ENCODE results near the gene ALK.

Gene ALK

GRCh38 chr2:29504746-29505145 lies 416.6 kb downstream of the ALK start:
- Histone ChIP-seq H3F3A (ENCODE audit: insufficient read depth, low read length) (no peaks in the 10 kb centered on the region), H2AFZ (ENCODE audit: low read length) (no peak overlapping the region), H3K4me1 (ENCODE audit: low read length) (no peaks in the 10 kb centered on the region), H3K4me3 (ENCODE audit: low read length) (no peak overlapping the region), H3K9me2 (replicated peaks; ENCODE audit: insufficient read depth, low read length) (no peaks in the 10 kb centered on the region), H3K27me3 (replicated peaks; ENCODE audit: insufficient read depth, low read length) (no peaks in the 10 kb centered on the region), H3K9me3 (replicated peaks; ENCODE audit: insufficient read depth, low read length) (no peaks in the 10 kb centered on the region), H3K9ac (ENCODE audit: low read length) (no peak overlapping the region), H3K79me2 (ENCODE audit: low read length) (no peaks in the 10 kb centered on the region), H3K27ac (ENCODE audit: low read length) (no peak overlapping the region), H3K36me3 (replicated peaks; ENCODE audit: insufficient read depth, low read length) (no peaks in the 10 kb centered on the region), H3K4me2 (ENCODE audit: low read depth, low read length) (no peak overlapping the region), H4K20me1 (ENCODE audit: insufficient read depth, low read length) (no peaks in the 10 kb centered on the region)
- TF ChIP-seq CTCF (IDR thresholded peaks at IDR 0.05; ENCODE audit: low read length) (no peak), EZH2 (optimal IDR thresholded peaks at IDR 0.05; ENCODE audit: low read depth, low read length) (no peak)
- DNase-seq = no peak

- Histone ChIP-seq H3K4me3 (ENCODE audit: low read length) (no peak overlapping the region), H3K4me1 (ENCODE audit: low read length) (no peaks in the 10 kb centered on the region), H3K27ac (ENCODE audit: low read length) (no peak overlapping the region), H3K79me2 (ENCODE audit: low read length) (no peaks in the 10 kb centered on the region), H2AFZ (ENCODE audit: low read length) (no peak overlapping the region), H3K9me3 (replicated peaks; ENCODE audit: insufficient read depth, low read length) (no peaks in the 10 kb centered on the region), H3K27me3 (replicated peaks; ENCODE audit: insufficient read depth, low read length) (no peaks in the 10 kb centered on the region), H3K9ac (ENCODE audit: low read length) (no peak overlapping the region), H3K4me2 (ENCODE audit: low read depth, low read length) (no peak overlapping the region), H4K20me1 (ENCODE audit: insufficient read depth, low read length) (no peaks in the 10 kb centered on the region), H3K36me3 (replicated peaks; ENCODE audit: insufficient read depth, low read length) (no peaks in the 10 kb centered on the region), H3F3A (ENCODE audit: insufficient read depth, low read length) (no peaks in the 10 kb centered on the region), H3K9me2 (replicated peaks; ENCODE audit: insufficient read depth, low read length) (no peaks in the 10 kb centered on the region)
- TF ChIP-seq EZH2 (optimal IDR thresholded peaks at IDR 0.05; ENCODE audit: low read depth, low read length) (no peak), CTCF (IDR thresholded peaks at IDR 0.05; ENCODE audit: low read length) (no peak), EZH2phosphoT487 (IDR thresholded peaks at IDR 0.05; ENCODE audit: low read length) (no peak)
- DNase-seq = no peak
These were observed 418.9 kb downstream of the ALK start for GRCh38 chr2:29502460-29502911.

- TF ChIP-seq EZH2 (optimal IDR thresholded peaks at IDR 0.05; ENCODE audit: low read depth, low read length) = no peak
- no peak for TF ChIP-seq EZH2phosphoT487 (IDR thresholded peaks at IDR 0.05; ENCODE audit: low read length)
- no peak for TF ChIP-seq CTCF (IDR thresholded peaks at IDR 0.05; ENCODE audit: low read length)
- Histone ChIP-seq H3K27ac (ENCODE audit: low read length) (no peak overlapping the region), H3K9me2 (replicated peaks; ENCODE audit: insufficient read depth, low read length) (no peaks in the 10 kb centered on the region), H3K79me2 (ENCODE audit: low read length) (no peaks in the 10 kb centered on the region), H2AFZ (ENCODE audit: low read length) (no peak overlapping the region), H3K4me2 (ENCODE audit: low read depth, low read length) (no peak overlapping the region), H3K9me3 (replicated peaks; ENCODE audit: insufficient read depth, low read length) (no peaks in the 10 kb centered on the region), H3K27me3 (replicated peaks; ENCODE audit: insufficient read depth, low read length) (no peaks in the 10 kb centered on the region), H3K36me3 (replicated peaks; ENCODE audit: insufficient read depth, low read length) (no peaks in the 10 kb centered on the region), H3K9ac (ENCODE audit: low read length) (no peak overlapping the region), H3K4me3 (ENCODE audit: low read length) (no peak overlapping the region), H3K4me1 (ENCODE audit: low read length) (no peaks in the 10 kb centered on the region), H4K20me1 (ENCODE audit: insufficient read depth, low read length) (no peaks in the 10 kb centered on the region), H3F3A (ENCODE audit: insufficient read depth, low read length) (no peaks in the 10 kb centered on the region)
- DNase-seq = no peak
These were observed 424.0 kb downstream of the ALK start for GRCh38 chr2:29497375-29497774.
